PC-9 (cell line): Measurements from ENCODE around the gene MROH9. TPM values are rescaled to one million over a fixed set of nuclear protein-coding genes. Genes with fewer than 3 reads are reported as not detected.

ENCODE experiments used
- BruUV-seq: library from RNA; stranded (reverse); fragments of 400-500 nt; replicated peaks from 2 replicates; lab custom pipeline; 2021; lab: Mats Ljungman, UMichigan
- CTCF ChIA-PET: fragments of 300-600 bp; sonication (Branson Sonifier 250); formaldehyde crosslinking; loops from one replicate; lab custom pipeline; 2022; ENCODE audit warnings: antibody characterized with exemption; lab: Charles Lee
- POLR2A ChIA-PET: fragments of 300-600 bp; sonication (Branson Sonifier 250); formaldehyde crosslinking; loops from one replicate; lab custom pipeline; 2022; ENCODE audit warnings: antibody characterized with exemption; ENCODE audit not compliant: unreplicated experiment; lab: Charles Lee
- DNase-seq, 2 experiments: peaks; one replicate each; pipeline versions ENCODE4 v3.0.0 to v3.0.0-alpha.2; 2015 to 2022; ENCODE audit warnings: mixed read lengths in 1 of 2
- H2AFZ ChIP-seq: fragments of 200-600 bp; sonication (generic); 2 replicates; pipeline ENCODE4 v1.8.1; 2017; ENCODE audit warnings: antibody characterized with exemption
- H3F3A ChIP-seq: fragments of 200-600 bp; sonication (generic); 2 replicates; pipeline ENCODE4 v1.8.1; 2017; ENCODE audit warnings: antibody characterized with exemption, mild to moderate bottlenecking, low read depth; ENCODE audit not compliant: insufficient read depth
- H3K27ac ChIP-seq: fragments of 200-600 bp; sonication (generic); 2 replicates; pipeline ENCODE4 v1.6.1; 2016; ENCODE audit warnings: mixed run types
- H3K27me3 ChIP-seq: fragments of 200-600 bp; sonication (generic); 2 replicates; pipeline ENCODE4 v1.6.1; 2016; ENCODE audit warnings: low read depth, mixed run types; ENCODE audit not compliant: insufficient read depth
- H3K36me3 ChIP-seq: fragments of 200-600 bp; sonication (generic); 2 replicates; pipeline ENCODE4 v1.6.1; 2016; ENCODE audit warnings: low read depth, mixed run types
- H3K4me1 ChIP-seq: fragments of 200-600 bp; sonication (generic); replicated peaks from 2 replicates; pipeline ENCODE4 v1.6.1; 2016; ENCODE audit warnings: mixed run types; ENCODE audit not compliant: insufficient read depth
- H3K4me2 ChIP-seq: fragments of 200-600 bp; sonication (generic); 2 replicates; pipeline ENCODE4 v1.6.1; 2017; ENCODE audit warnings: mixed run types
- H3K4me3 ChIP-seq: fragments of 200-600 bp; sonication (generic); 2 replicates; pipeline ENCODE4 v1.6.1; 2016; ENCODE audit warnings: mixed run types
- H3K79me2 ChIP-seq: fragments of 200-600 bp; sonication (generic); 2 replicates; pipeline ENCODE4 v1.6.1; 2017; ENCODE audit warnings: low read depth, mixed run types
- H3K9me2 ChIP-seq: fragments of 200-600 bp; sonication (generic); 2 replicates; pipeline ENCODE4 v1.8.1; 2017; ENCODE audit warnings: mild to moderate bottlenecking; ENCODE audit not compliant: insufficient read depth
- H3K9me3 ChIP-seq: fragments of 200-600 bp; sonication (generic); 2 replicates; pipeline ENCODE4 v1.8.1; 2016; ENCODE audit warnings: low read depth; ENCODE audit not compliant: insufficient read depth
- H4K20me1 ChIP-seq: fragments of 200-600 bp; sonication (generic); 2 replicates; pipeline ENCODE4 v1.8.1; 2017; ENCODE audit not compliant: insufficient read depth
- EZH2 ChIP-seq: fragments of 200-600 bp; sonication (generic); IDR thresholded peaks from 2 replicates; pipeline ENCODE4 v1.8.0; 2017; ENCODE audit warnings: antibody characterized with exemption, low read depth
- intact Hi-C: fragments of 100-400 bp; cut with micrococcal nuclease; formaldehyde crosslinking; loops from one replicate; pipeline ENCODE4 v1.10.0; 2022; ENCODE audit not compliant: unreplicated experiment
- total RNA-seq: library from RNA; stranded (reverse); gene quantifications from 2 replicates; pipeline ENCODE4 v1.2.3, GENCODE V29; 2021
- TF ChIP-seq, protein P1 (sequence below): fragments of 200-600 bp; sonication (generic); conservative IDR thresholded peaks from 2 replicates; pipeline ENCODE4 v1.6.1; 2017; ENCODE audit warnings: mixed run types, antibody characterized with exemption, mild to moderate bottlenecking, moderate library complexity

Gene MROH9
- total RNA-seq, 1 experiment from 2014 or later = not detected

DNA sequence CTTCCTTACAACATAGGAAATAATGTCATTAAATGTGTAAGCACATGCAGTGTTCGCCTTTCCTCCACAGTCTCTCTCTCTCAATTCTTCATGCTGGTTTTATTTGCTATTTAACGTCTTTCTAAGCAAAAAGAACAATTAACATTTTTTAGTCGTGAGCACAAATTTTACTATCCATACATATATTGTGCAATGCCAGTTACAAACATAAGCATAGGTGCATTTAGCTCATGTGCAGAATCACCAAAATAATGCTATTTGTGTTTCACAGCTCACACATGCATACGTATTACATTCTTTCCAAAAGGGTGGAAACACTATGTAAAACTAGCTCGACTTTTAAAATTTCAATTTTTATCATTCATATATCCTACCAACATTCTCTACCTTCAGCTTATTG, 52.1 kb downstream of the MROH9 start:
- H2AFZ ChIP-seq = no peak overlapping the region
- CTCF ChIA-PET = no interaction called here
- H3K27me3 ChIP-seq = no peaks in the 10 kb centered on the region
- H3F3A ChIP-seq = no peaks in the 10 kb centered on the region
- H3K4me2 ChIP-seq = no peak overlapping the region
- H3K9me3 ChIP-seq = no peaks in the 10 kb centered on the region
- H3K9me2 ChIP-seq = no peaks in the 10 kb centered on the region
- no peak for TF ChIP-seq EZH2
- TF ChIP-seq, protein P1, sequence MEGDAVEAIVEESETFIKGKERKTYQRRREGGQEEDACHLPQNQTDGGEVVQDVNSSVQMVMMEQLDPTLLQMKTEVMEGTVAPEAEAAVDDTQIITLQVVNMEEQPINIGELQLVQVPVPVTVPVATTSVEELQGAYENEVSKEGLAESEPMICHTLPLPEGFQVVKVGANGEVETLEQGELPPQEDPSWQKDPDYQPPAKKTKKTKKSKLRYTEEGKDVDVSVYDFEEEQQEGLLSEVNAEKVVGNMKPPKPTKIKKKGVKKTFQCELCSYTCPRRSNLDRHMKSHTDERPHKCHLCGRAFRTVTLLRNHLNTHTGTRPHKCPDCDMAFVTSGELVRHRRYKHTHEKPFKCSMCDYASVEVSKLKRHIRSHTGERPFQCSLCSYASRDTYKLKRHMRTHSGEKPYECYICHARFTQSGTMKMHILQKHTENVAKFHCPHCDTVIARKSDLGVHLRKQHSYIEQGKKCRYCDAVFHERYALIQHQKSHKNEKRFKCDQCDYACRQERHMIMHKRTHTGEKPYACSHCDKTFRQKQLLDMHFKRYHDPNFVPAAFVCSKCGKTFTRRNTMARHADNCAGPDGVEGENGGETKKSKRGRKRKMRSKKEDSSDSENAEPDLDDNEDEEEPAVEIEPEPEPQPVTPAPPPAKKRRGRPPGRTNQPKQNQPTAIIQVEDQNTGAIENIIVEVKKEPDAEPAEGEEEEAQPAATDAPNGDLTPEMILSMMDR = no peak
- POLR2A ChIA-PET = no interaction called here
- H3K4me1 ChIP-seq = no peaks in the 10 kb centered on the region
- no peaks in the 10 kb centered on the region for H4K20me1 ChIP-seq
- no TSS peak for BruUV-seq
- no peak for DNase-seq
- H3K36me3 ChIP-seq = no peaks in the 10 kb centered on the region
- intact Hi-C loops = no loop called here
- H3K27ac ChIP-seq = no peak overlapping the region
- no peak overlapping the region for H3K4me3 ChIP-seq
- H3K79me2 ChIP-seq = no peaks in the 10 kb centered on the region

DNA sequence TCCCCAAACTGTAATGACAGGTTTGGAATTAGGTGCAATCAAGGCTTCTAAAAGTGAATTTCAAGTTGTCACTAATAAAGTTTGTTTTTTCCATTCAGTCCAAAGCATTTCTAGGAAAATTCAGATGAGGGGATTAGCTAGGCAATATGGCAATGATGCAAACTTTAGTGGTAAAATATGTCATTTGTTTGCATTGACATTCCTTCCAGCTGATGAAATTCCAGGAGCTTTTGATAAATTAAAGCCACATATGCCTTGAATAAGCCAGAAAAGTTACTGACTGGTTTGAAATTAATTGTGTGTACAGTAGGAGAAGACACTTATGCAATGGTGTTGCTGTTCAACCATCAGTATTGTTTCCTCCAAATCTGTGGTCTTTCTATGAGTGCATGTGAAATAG, 57.8 kb downstream of the MROH9 start:
- no TSS peak for BruUV-seq

DNA sequence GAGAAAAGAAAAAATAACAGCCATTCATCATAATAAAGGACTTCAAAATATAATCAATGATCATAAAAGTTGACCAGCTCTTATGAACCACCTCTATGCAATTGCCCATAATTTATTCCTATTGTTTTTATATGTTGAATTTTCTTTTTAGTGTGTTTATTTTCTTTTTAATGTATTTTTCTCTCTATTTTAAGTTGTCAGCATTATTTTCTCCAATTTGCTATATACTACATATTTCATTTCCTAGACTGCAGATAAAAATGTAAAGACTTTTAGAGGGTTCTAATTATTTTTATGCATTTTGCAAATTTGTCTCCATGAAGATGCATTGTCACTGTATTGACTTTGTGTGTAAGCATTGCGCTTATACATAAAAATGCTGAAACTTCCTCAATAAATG, 58.4 kb downstream of the MROH9 start:
- no peaks in the 10 kb centered on the region for H3K79me2 ChIP-seq
- H3K4me2 ChIP-seq = no peak overlapping the region
- H3F3A ChIP-seq = no peaks in the 10 kb centered on the region
- no peaks in the 10 kb centered on the region for H3K9me2 ChIP-seq
- POLR2A ChIA-PET = no interaction called here
- CTCF ChIA-PET = no interaction called here
- intact Hi-C loops = no loop called here
- no peaks in the 10 kb centered on the region for H3K9me3 ChIP-seq
- no TSS peak for BruUV-seq
- TF ChIP-seq, protein P1 = no peak
- no peak for TF ChIP-seq EZH2
- H3K4me1 ChIP-seq = no peaks in the 10 kb centered on the region
- 0 out of 2 replicates have a peak, but pooled peaks cover 12% of the 10 kb centered on the region for H3K27me3 ChIP-seq
- no peaks in the 10 kb centered on the region for H4K20me1 ChIP-seq
- no peak overlapping the region for H3K4me3 ChIP-seq
- H3K36me3 ChIP-seq = no peaks in the 10 kb centered on the region
- H2AFZ ChIP-seq = no peak overlapping the region
- no peak for DNase-seq
- H3K27ac ChIP-seq = no peak overlapping the region

More for the DNA sequence above, 57.8 kb downstream of the MROH9 start:
- Histone ChIP-seq H3K4me2 (no peak overlapping the region), H3K36me3 (no peaks in the 10 kb centered on the region), H3K4me3 (no peak overlapping the region), H2AFZ (no peak overlapping the region), H3K27ac (no peak overlapping the region), H3K4me1 (no peaks in the 10 kb centered on the region), H4K20me1 (no peaks in the 10 kb centered on the region), H3F3A (no peaks in the 10 kb centered on the region), H3K9me3 (no peaks in the 10 kb centered on the region), H3K9me2 (no peaks in the 10 kb centered on the region), H3K27me3 (0 out of 2 replicates have a peak, but pooled peaks cover 11% of the 10 kb centered on the region), H3K79me2 (no peaks in the 10 kb centered on the region)
- DNase-seq = no peak
- ChIA-PET CTCF (no interaction called here), POLR2A (no interaction called here)
- intact Hi-C loops = no loop called here
- no peak for TF ChIP-seq EZH2
- TF ChIP-seq, protein P1 = no peak
